ENCODE results near the gene QDPR. TPM values are rescaled to one million over a fixed set of nuclear protein-coding genes. Genes with fewer than 3 reads are reported as not detected.
"Not testable (repeated sequence)": the region's sequence is repeated elsewhere in the genome, so short reads cannot be mapped to it uniquely, and the experiment has no call there.

QDPR gene
- total RNA-seq, 2 donors from 2014 or later = 7.3 to 13.8 TPM

GRCh38 chr4:17447675-17448298 is 64.1 kb downstream of the QDPR start:
- H3K9me3 ChIP-seq = no peaks in the 10 kb centered on the region
- peak; percentile 32 to 66 (median 44) for DNase-seq
- no peak overlapping the region for H3K27ac ChIP-seq
- H3K4me1 ChIP-seq = no peaks in the 10 kb centered on the region
- H3K27me3 ChIP-seq = no peaks in the 10 kb centered on the region
- TF ChIP-seq CTCF (IDR thresholded peaks at IDR 0.05) (peak; percentile 29 to 62 (median 49)), POLR2A (IDR thresholded peaks at IDR 0.05) (no peak)
- ATAC-seq = peak; percentile 71
- intact Hi-C loops (cut with DNase I) = no loop called here
- H3K4me3 ChIP-seq = no peak overlapping the region
- no peaks in the 10 kb centered on the region for H3K36me3 ChIP-seq (replicated peaks in 1 of 2; ENCODE audit: insufficient read depth in 1 of 2, low read depth in 2 of 2)

- H3K4me1 ChIP-seq = no peaks in the 10 kb centered on the region
- no peaks in the 10 kb centered on the region for H3K36me3 ChIP-seq (replicated peaks in 1 of 2; ENCODE audit: insufficient read depth in 1 of 2, low read depth in 2 of 2)
- H3K9me3 ChIP-seq = no peaks in the 10 kb centered on the region
- H3K4me3 ChIP-seq = no peak overlapping the region
- no peak for TF ChIP-seq CTCF (IDR thresholded peaks at IDR 0.05)
- TF ChIP-seq POLR2A (IDR thresholded peaks at IDR 0.05) = no peak
- no peak for ATAC-seq
- no peak for DNase-seq
- H3K27ac ChIP-seq = no peak overlapping the region
- intact Hi-C loops (cut with DNase I) = no loop called here
- 56% methylated on average over 5 of the region's 5 CpGs for WGBS, 2 donors
- H3K27me3 ChIP-seq = no peaks in the 10 kb centered on the region
Measured at GRCh38 chr4:17447056-17447455, 64.8 kb downstream of the QDPR start.

GRCh38 chr4:17442477-17442876 is 69.4 kb downstream of the QDPR start:
- H3K4me1 ChIP-seq; ATAC-seq; intact Hi-C loops (cut with DNase I); H3K36me3 ChIP-seq (replicated peaks in 1 of 2; ENCODE audit: insufficient read depth in 1 of 2, low read depth in 2 of 2); DNase-seq; H3K9me3 ChIP-seq; H3K4me3 ChIP-seq; H3K27me3 ChIP-seq; H3K27ac ChIP-seq: not testable (repeated sequence)
- WGBS, 2 donors = 40 to 66% methylated on average over 1 of the region's 1 CpG

- intact Hi-C loops (cut with DNase I) = no loop called here
- no peaks in the 10 kb centered on the region for H3K4me1 ChIP-seq
- H3K27me3 ChIP-seq = no peaks in the 10 kb centered on the region
- no peak for ATAC-seq
- no peak for DNase-seq
- WGBS, 2 donors = 77 to 82% methylated on average over 11 of the region's 11 CpGs
- no peaks in the 10 kb centered on the region for H3K9me3 ChIP-seq
- no peak overlapping the region for H3K4me3 ChIP-seq
- H3K36me3 ChIP-seq (replicated peaks in 1 of 2; ENCODE audit: insufficient read depth in 1 of 2, low read depth in 2 of 2) = no peaks in the 10 kb centered on the region
- no peak overlapping the region for H3K27ac ChIP-seq
- TF ChIP-seq CTCF (IDR thresholded peaks at IDR 0.05) (no peak), POLR2A (IDR thresholded peaks at IDR 0.05) (no peak)
Measured at GRCh38 chr4:17437396-17437795, 74.5 kb downstream of the QDPR start.

- Histone ChIP-seq H3K36me3 (replicated peaks in 1 of 2; ENCODE audit: insufficient read depth in 1 of 2, low read depth in 2 of 2) (no peaks in the 10 kb centered on the region), H3K27me3 (no peaks in the 10 kb centered on the region), H3K4me3 (no peak overlapping the region), H3K27ac (no peak overlapping the region), H3K9me3 (no peaks in the 10 kb centered on the region), H3K4me1 (no peaks in the 10 kb centered on the region)
- TF ChIP-seq CTCF (IDR thresholded peaks at IDR 0.05) (no peak), POLR2A (IDR thresholded peaks at IDR 0.05) (no peak)
- no peak for DNase-seq
- intact Hi-C loops (cut with DNase I) = no loop called here
- 91 to 93% methylated on average over 9 to 16 of the region's 28 CpGs for WGBS, 2 donors
- ATAC-seq = no peak
Measured at GRCh38 chr4:17436750-17437090, 75.2 kb downstream of the QDPR start.

Other genes with a start within 250 kb of the QDPR start
- not detected for gene CLRN2, start 3.1 kb upstream of the QDPR start, total RNA-seq
- gene LAP3, start 65.1 kb upstream of the QDPR start, total RNA-seq = 10 to 100 TPM; 28.0 to 28.8 TPM
- gene MED28, start 102.6 kb upstream of the QDPR start, total RNA-seq = 10 to 100 TPM in 1 of 2 donors, 1 to 10 TPM in 1; 8.8 to 19.8 TPM